ENCODE results near the gene CSNK2B. TPM values are rescaled to one million over a fixed set of nuclear protein-coding genes. Genes with fewer than 3 reads are reported as not detected.

The CSNK2B gene
- total RNA-seq, 2 donors from 2014 or later = 155 to 171 TPM

DNA sequence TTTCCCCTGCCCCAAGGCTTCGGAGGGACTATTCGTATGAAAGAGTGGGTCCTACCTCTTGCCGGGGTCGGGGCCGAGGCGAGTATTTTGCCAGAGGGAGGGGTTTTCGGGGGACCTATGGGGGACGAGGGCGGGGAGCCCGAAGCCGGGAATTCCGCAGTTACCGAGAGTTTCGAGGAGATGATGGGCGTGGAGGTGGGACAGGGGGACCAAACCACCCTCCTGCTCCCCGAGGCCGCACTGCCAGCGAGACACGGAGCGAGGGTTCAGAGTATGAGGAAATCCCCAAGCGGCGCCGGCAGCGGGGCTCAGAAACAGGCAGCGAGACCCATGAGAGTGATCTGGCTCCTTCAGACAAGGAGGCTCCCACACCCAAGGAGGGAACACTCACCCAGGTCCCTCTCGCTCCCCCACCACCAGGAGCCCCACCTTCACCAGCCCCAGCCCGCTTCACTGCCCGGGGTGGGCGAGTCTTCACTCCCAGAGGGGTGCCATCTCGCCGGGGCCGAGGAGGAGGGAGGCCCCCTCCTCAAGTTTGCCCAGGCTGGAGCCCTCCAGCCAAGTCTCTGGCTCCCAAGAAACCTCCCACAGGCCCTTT is 34.1 kb upstream of the CSNK2B start:
- TF ChIP-seq, protein P1, sequence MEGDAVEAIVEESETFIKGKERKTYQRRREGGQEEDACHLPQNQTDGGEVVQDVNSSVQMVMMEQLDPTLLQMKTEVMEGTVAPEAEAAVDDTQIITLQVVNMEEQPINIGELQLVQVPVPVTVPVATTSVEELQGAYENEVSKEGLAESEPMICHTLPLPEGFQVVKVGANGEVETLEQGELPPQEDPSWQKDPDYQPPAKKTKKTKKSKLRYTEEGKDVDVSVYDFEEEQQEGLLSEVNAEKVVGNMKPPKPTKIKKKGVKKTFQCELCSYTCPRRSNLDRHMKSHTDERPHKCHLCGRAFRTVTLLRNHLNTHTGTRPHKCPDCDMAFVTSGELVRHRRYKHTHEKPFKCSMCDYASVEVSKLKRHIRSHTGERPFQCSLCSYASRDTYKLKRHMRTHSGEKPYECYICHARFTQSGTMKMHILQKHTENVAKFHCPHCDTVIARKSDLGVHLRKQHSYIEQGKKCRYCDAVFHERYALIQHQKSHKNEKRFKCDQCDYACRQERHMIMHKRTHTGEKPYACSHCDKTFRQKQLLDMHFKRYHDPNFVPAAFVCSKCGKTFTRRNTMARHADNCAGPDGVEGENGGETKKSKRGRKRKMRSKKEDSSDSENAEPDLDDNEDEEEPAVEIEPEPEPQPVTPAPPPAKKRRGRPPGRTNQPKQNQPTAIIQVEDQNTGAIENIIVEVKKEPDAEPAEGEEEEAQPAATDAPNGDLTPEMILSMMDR (conservative IDR thresholded peaks at IDR 0.05) = no peak
- no peak for DNase-seq
- Histone ChIP-seq H3K36me3 (ENCODE audit: control insufficient read depth, insufficient read depth, low read length) (peaks cover 95% of the 10 kb centered on the region), H3K27ac (ENCODE audit: low read depth, low read length) (peak overlapping the region; percentile 24), H3K4me3 (ENCODE audit: low read length) (no peak overlapping the region), H3K9ac (ENCODE audit: extremely low read depth, low read length, poor library complexity, severe bottlenecking) (no peak overlapping the region), H3K9me3 (ENCODE audit: control insufficient read depth, low read length) (no peaks in the 10 kb centered on the region), H3K4me1 (ENCODE audit: control insufficient read depth, insufficient read depth, low read length) (no peaks in the 10 kb centered on the region), H3K27me3 (ENCODE audit: control insufficient read depth, insufficient read depth, low read length, poor library complexity, severe bottlenecking) (no peaks in the 10 kb centered on the region)
- H3K27ac Mint-ChIP-seq = no peak overlapping the region
- no peak overlapping the region for H3K4me3 Mint-ChIP-seq
- no peaks in the 10 kb centered on the region for H3K4me1 Mint-ChIP-seq
- H3K27me3 Mint-ChIP-seq (ENCODE audit: insufficient read depth) = no peaks in the 10 kb centered on the region
- peaks cover 91% of the 10 kb centered on the region for H3K36me3 Mint-ChIP-seq (ENCODE audit: low read depth)
- H3K9me3 Mint-ChIP-seq = no peaks in the 10 kb centered on the region
- 96 to 98% methylated on average over 24 to 32 of the region's 32 CpGs for WGBS, 2 experiments (ENCODE audit: insufficient coverage in 1 of 2, insufficient read length in 1 of 2)

DNA sequence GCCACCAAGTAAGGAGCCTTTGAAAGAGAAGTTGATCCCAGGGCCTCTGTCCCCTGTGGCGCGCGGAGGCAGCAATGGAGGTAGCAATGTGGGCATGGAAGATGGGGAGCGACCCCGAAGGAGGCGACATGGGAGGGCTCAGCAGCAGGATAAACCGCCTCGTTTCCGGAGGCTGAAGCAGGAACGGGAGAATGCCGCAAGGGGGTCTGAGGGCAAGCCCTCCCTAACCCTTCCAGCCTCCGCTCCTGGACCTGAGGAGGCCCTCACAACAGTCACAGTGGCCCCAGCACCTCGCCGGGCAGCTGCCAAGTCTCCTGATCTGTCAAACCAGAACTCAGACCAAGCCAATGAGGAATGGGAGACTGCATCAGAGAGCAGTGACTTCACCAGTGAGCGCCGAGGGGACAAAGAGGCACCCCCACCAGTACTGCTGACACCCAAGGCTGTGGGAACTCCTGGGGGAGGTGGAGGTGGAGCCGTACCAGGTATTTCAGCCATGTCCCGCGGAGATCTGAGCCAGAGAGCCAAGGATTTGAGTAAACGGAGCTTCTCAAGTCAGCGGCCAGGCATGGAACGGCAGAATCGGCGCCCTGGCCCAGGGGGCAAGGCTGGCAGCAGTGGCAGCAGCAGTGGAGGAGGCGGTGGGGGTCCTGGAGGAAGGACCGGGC is 33.5 kb upstream of the CSNK2B start:
- peaks cover 95% of the 10 kb centered on the region for H3K36me3 ChIP-seq (ENCODE audit: control insufficient read depth, insufficient read depth, low read length)
- TF ChIP-seq, protein P1 (conservative IDR thresholded peaks at IDR 0.05) = no peak
- Mint-ChIP-seq H3K27me3 (ENCODE audit: insufficient read depth) (no peaks in the 10 kb centered on the region), H3K9me3 (no peaks in the 10 kb centered on the region), H3K4me3 (no peak overlapping the region), H3K36me3 (ENCODE audit: low read depth) (peaks cover 92% of the 10 kb centered on the region), H3K27ac (peak overlapping the region; percentile 44), H3K4me1 (no peaks in the 10 kb centered on the region)
- no peak overlapping the region for H3K4me3 ChIP-seq (ENCODE audit: low read length)
- DNase-seq = no peak
- WGBS, 2 experiments (ENCODE audit: insufficient coverage in 1 of 2, insufficient read length in 1 of 2) = 93 to 96% methylated on average over 15 to 26 of the region's 26 CpGs
- H3K9ac ChIP-seq (ENCODE audit: extremely low read depth, low read length, poor library complexity, severe bottlenecking) = no peak overlapping the region
- H3K27me3 ChIP-seq (ENCODE audit: control insufficient read depth, insufficient read depth, low read length, poor library complexity, severe bottlenecking) = no peaks in the 10 kb centered on the region
- H3K4me1 ChIP-seq (ENCODE audit: control insufficient read depth, insufficient read depth, low read length) = no peaks in the 10 kb centered on the region
- H3K9me3 ChIP-seq (ENCODE audit: control insufficient read depth, low read length) = no peaks in the 10 kb centered on the region
- peak overlapping the region; percentile 24 for H3K27ac ChIP-seq (ENCODE audit: low read depth, low read length)

DNA sequence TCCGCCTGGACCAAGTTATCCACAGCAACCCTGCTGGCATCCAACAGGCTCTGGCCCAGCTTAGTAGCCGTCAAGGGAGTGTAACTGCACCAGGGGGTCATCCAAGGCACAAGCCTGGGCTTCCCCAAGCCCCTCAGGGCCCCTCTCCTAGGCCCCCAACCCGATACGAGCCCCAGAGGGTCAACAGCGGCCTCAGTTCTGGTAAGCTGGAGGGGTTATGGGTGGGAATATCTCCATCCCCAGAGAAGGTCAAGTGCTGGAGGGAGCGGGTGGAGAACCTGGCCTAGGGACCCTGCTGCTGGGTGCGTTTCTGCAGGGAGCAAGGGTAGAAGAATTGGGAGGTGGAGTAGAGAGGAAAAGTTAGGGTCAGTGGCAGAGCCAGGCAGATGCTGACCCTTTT is 32.4 kb upstream of the CSNK2B start:
- TF ChIP-seq, protein P1 (conservative IDR thresholded peaks at IDR 0.05) = no peak
- H3K4me3 Mint-ChIP-seq = no peak overlapping the region
- WGBS, 2 experiments (ENCODE audit: insufficient coverage in 1 of 2, insufficient read length in 1 of 2) = 83 to 97% methylated on average over 1 to 7 of the region's 7 CpGs
- H3K27ac Mint-ChIP-seq = no peak overlapping the region
- Histone ChIP-seq H3K9ac (ENCODE audit: extremely low read depth, low read length, poor library complexity, severe bottlenecking) (no peak overlapping the region), H3K27ac (ENCODE audit: low read depth, low read length) (no peak overlapping the region), H3K36me3 (ENCODE audit: control insufficient read depth, insufficient read depth, low read length) (peaks cover 93% of the 10 kb centered on the region), H3K4me3 (ENCODE audit: low read length) (no peak overlapping the region), H3K9me3 (ENCODE audit: control insufficient read depth, low read length) (no peaks in the 10 kb centered on the region), H3K27me3 (ENCODE audit: control insufficient read depth, insufficient read depth, low read length, poor library complexity, severe bottlenecking) (no peaks in the 10 kb centered on the region), H3K4me1 (ENCODE audit: control insufficient read depth, insufficient read depth, low read length) (no peaks in the 10 kb centered on the region)
- DNase-seq = no peak
- H3K9me3 Mint-ChIP-seq = no peaks in the 10 kb centered on the region
- H3K27me3 Mint-ChIP-seq (ENCODE audit: insufficient read depth) = no peaks in the 10 kb centered on the region
- H3K36me3 Mint-ChIP-seq (ENCODE audit: low read depth) = peaks cover 88% of the 10 kb centered on the region
- H3K4me1 Mint-ChIP-seq = no peaks in the 10 kb centered on the region

All from endodermal cell (in vitro differentiated cells).